H1 (cell line): ENCODE measurements around the gene MAN2A1. TPM values are rescaled to one million over a fixed set of nuclear protein-coding genes. Genes with fewer than 3 reads are reported as not detected.
A peak's percentile ranks its signal among the peaks of the same experiment; 100 is the strongest.

Experiments used
- CTCF ChIA-PET: fragments of 300-600 bp; sonication (Branson Sonifier 250); formaldehyde crosslinking; loops from one replicate; lab custom pipeline; 2021; ENCODE audit not compliant: partially characterized antibody; lab: Charles Lee
- POLR2A ChIA-PET: fragments of 300-600 bp; sonication (Branson Sonifier 250); formaldehyde crosslinking; loops from one replicate; lab custom pipeline; 2021; ENCODE audit warnings: inconsistent platforms; ENCODE audit not compliant: partially characterized antibody; lab: Charles Lee
- DNase-seq, 2 experiments: peaks; one replicate each; pipeline versions ENCODE4 v3.0.0 to v3.0.0-alpha.2; 2010 to 2022; ENCODE audit warnings: low spot score in 2 of 2, low read depth in 1 of 2, mixed read lengths in 1 of 2
- FAIRE-seq: peaks from 2 replicates; lab custom pipeline; 2011; peaks lifted over from hg19 to GRCh38; lab: Jason Lieb, UNC
- H2AFZ ChIP-seq: 2 replicates; pipeline ENCODE4 v1.8.1; 2012; ENCODE audit warnings: low read length, inconsistent platforms
- H2AK5ac ChIP-seq: 2 replicates; pipeline ENCODE4 v1.6.1; 2013; ENCODE audit warnings: low read depth, low read length
- H2BK120ac ChIP-seq: replicated peaks from 2 replicates; pipeline ENCODE3; 2013; ENCODE audit warnings: low read depth, low read length, inconsistent platforms
- H2BK12ac ChIP-seq: 2 replicates; pipeline ENCODE4 v1.6.1; 2013; ENCODE audit warnings: low read depth, low read length
- H2BK15ac ChIP-seq: 2 replicates; pipeline ENCODE4 v1.6.1; 2013; ENCODE audit warnings: low read length
- H2BK20ac ChIP-seq: 2 replicates; pipeline ENCODE4 v1.6.1; 2013; ENCODE audit warnings: low read length
- H2BK5ac ChIP-seq: 2 replicates; pipeline ENCODE4 v1.6.1; 2013; ENCODE audit warnings: low read depth, low read length
- H3K14ac ChIP-seq: 2 replicates; pipeline ENCODE4 v1.6.1; 2013; ENCODE audit warnings: inconsistent platforms; ENCODE audit not compliant: insufficient read length
- H3K18ac ChIP-seq: 2 replicates; pipeline ENCODE4 v1.6.1; 2013; ENCODE audit warnings: low read length; ENCODE audit errors: extremely low read depth
- H3K23ac ChIP-seq: 2 replicates; pipeline ENCODE4 v1.6.1; 2013; ENCODE audit warnings: inconsistent platforms; ENCODE audit not compliant: insufficient read length
- H3K23me2 ChIP-seq: 2 replicates; pipeline ENCODE4 v1.6.1; 2013; ENCODE audit warnings: low read depth, low read length
- H3K27ac ChIP-seq: 2 replicates; pipeline ENCODE4 v1.6.1; 2011; ENCODE audit warnings: low read depth, low read length, inconsistent platforms
- H3K27me3 ChIP-seq, 4 experiments: replicated peaks in 1 of 4; 1 replicate in 1 of 4; 2 replicates in 3 of 4; pipeline versions ENCODE4 v1.6.1 to v1.8.1; 2011 to 2013; ENCODE audit warnings: low read length in 3 of 4, mild to moderate bottlenecking in 3 of 4, inconsistent platforms in 2 of 4, mixed read lengths in 2 of 4, moderate library complexity in 1 of 4; ENCODE audit not compliant: control insufficient read depth in 3 of 4, insufficient read depth in 3 of 4; ENCODE audit errors: extremely low read depth in 1 of 4
- H3K36me3 ChIP-seq, 4 experiments: 2 replicates each; pipeline versions ENCODE4 v1.6.1 to v1.8.1; 2011 to 2013; ENCODE audit warnings: mild to moderate bottlenecking in 4 of 4, low read length in 3 of 4, moderate library complexity in 2 of 4, control low read depth in 1 of 4, inconsistent platforms in 1 of 4; ENCODE audit not compliant: insufficient read depth in 4 of 4, control insufficient read depth in 2 of 4
- H3K4ac ChIP-seq: replicated peaks from 2 replicates; pipeline ENCODE3; 2013; ENCODE audit warnings: low read length, low read depth, mixed read lengths, inconsistent platforms; ENCODE audit not compliant: insufficient read length
- H3K4me1 ChIP-seq, 4 experiments: replicated peaks in 1 of 4; 1 replicate in 1 of 4; 2 replicates in 3 of 4; pipeline versions ENCODE4 v1.6.1 to v1.8.1; 2011 to 2013; ENCODE audit warnings: low read length in 3 of 4, inconsistent platforms in 2 of 4, mixed read lengths in 1 of 4; ENCODE audit not compliant: insufficient read depth in 4 of 4, control insufficient read depth in 3 of 4
- H3K4me2 ChIP-seq, 2 experiments: 2 replicates each; pipeline versions ENCODE4 v1.6.1 to v1.8.1; 2011 to 2013; ENCODE audit warnings: low read depth in 2 of 2, low read length in 2 of 2, control low read depth in 1 of 2, inconsistent platforms in 1 of 2, mild to moderate bottlenecking in 1 of 2; ENCODE audit not compliant: insufficient read depth in 1 of 2
- H3K4me3 ChIP-seq, 4 experiments: fragments of 200-600, 300-600 bp in 1 of 4; sonication (generic), shearing (Covaris generic), sonication (Bioruptor Twin) in 1 of 4; 2 replicates each; pipeline versions ENCODE4 v1.5.1 to v1.8.1; 2011 to 2016; ENCODE audit warnings: low read length in 4 of 4, low read depth in 3 of 4, control low read depth in 2 of 4, inconsistent platforms in 2 of 4, mild to moderate bottlenecking in 2 of 4, mixed read lengths in 1 of 4, moderate library complexity in 1 of 4; ENCODE audit not compliant: insufficient read depth in 2 of 4; ENCODE audit errors: extremely low read depth in 1 of 4
- H3K56ac ChIP-seq: replicated peaks from 2 replicates; pipeline ENCODE3; 2013; ENCODE audit warnings: low read depth, mild to moderate bottlenecking, mixed read lengths, low read length, inconsistent platforms; ENCODE audit not compliant: insufficient read length
- H3K79me1 ChIP-seq: 2 replicates; pipeline ENCODE4 v1.6.1; 2013; ENCODE audit warnings: low read depth, low read length, control low read depth
- H3K79me2 ChIP-seq, 2 experiments: 2 replicates each; pipeline versions ENCODE4 v1.6.1 to v1.8.1; 2012 to 2013; ENCODE audit warnings: low read length in 2 of 2, mild to moderate bottlenecking in 2 of 2, inconsistent platforms in 1 of 2; ENCODE audit not compliant: insufficient read depth in 2 of 2, control insufficient read depth in 1 of 2
- H3K9ac ChIP-seq, 4 experiments: replicated peaks in 1 of 4; 1 replicate in 1 of 4; 2 replicates in 3 of 4; pipeline versions ENCODE4 v1.6.1 to v1.8.1; 2011 to 2013; ENCODE audit warnings: low read depth in 3 of 4, low read length in 3 of 4, control low read depth in 2 of 4, mild to moderate bottlenecking in 2 of 4, moderate library complexity in 2 of 4, inconsistent platforms in 1 of 4; ENCODE audit errors: extremely low read depth in 1 of 4
- H3K9me3 ChIP-seq, 2 experiments: 2 replicates each; pipeline versions ENCODE4 v1.6.1 to v1.8.1; 2012 to 2013; ENCODE audit warnings: mild to moderate bottlenecking in 2 of 2, moderate library complexity in 2 of 2, control low read depth in 1 of 2, inconsistent platforms in 1 of 2, low read depth in 1 of 2, low read length in 1 of 2, mixed read lengths in 1 of 2; ENCODE audit not compliant: insufficient read depth in 2 of 2
- H4K20me1 ChIP-seq, 2 experiments: replicated peaks in 1 of 2; 2 replicates each; pipeline versions ENCODE3 to v1.8.1; 2011 to 2013; ENCODE audit warnings: inconsistent platforms in 2 of 2, low read length in 2 of 2, mild to moderate bottlenecking in 1 of 2; ENCODE audit not compliant: insufficient read depth in 2 of 2, control insufficient read depth in 1 of 2
- H4K5ac ChIP-seq: 2 replicates; pipeline ENCODE4 v1.6.1; 2013; ENCODE audit warnings: low read length, low read depth, mixed read lengths, inconsistent platforms; ENCODE audit not compliant: insufficient read length
- H4K8ac ChIP-seq: 2 replicates; pipeline ENCODE4 v1.8.0; 2013; ENCODE audit warnings: mild to moderate bottlenecking, moderate library complexity, low read length, inconsistent platforms; ENCODE audit not compliant: insufficient read depth; ENCODE audit errors: extremely low read depth
- H4K91ac ChIP-seq: replicated peaks from 2 replicates; pipeline ENCODE3; 2013; ENCODE audit warnings: low read length, mixed read lengths, inconsistent platforms; ENCODE audit not compliant: insufficient read length
- BACH1 ChIP-seq: IDR thresholded peaks from 2 replicates; pipeline ENCODE4 v1.6.1; 2012; ENCODE audit warnings: low read length, improper control_type of control experiment
- EGR1 ChIP-seq: IDR thresholded peaks from 2 replicates; pipeline ENCODE4 v1.6.1; 2011; ENCODE audit warnings: low read depth, low read length, borderline replicate concordance
- HDAC2 ChIP-seq, 2 experiments: fragments of 300-600 bp in 1 of 2; sonication (generic) in 1 of 2; IDR thresholded peaks; 2 replicates each; pipeline ENCODE4 v1.6.1; 2011 to 2012; ENCODE audit warnings: low read depth in 2 of 2, low read length in 2 of 2, mild to moderate bottlenecking in 2 of 2, moderate library complexity in 2 of 2, borderline replicate concordance in 1 of 2, inconsistent platforms in 1 of 2
- NANOG ChIP-seq: IDR thresholded peaks from 2 replicates; pipeline ENCODE4 v1.6.1; 2011; ENCODE audit warnings: low read length, low read depth, mild to moderate bottlenecking, inconsistent platforms; ENCODE audit not compliant: insufficient read depth, poor library complexity, severe bottlenecking
- RBBP5 ChIP-seq: IDR thresholded peaks from 2 replicates; pipeline ENCODE4 v1.7.1; 2012; ENCODE audit warnings: low read depth, mild to moderate bottlenecking, inconsistent platforms, low read length, moderate library complexity, borderline replicate concordance
- RNF2 ChIP-seq: fragments of 200-900, 300-1000 bp; sonication (generic); IDR thresholded peaks from 2 replicates; pipeline ENCODE4 v1.7.1; 2016; ENCODE audit warnings: borderline replicate concordance, low read depth, mild to moderate bottlenecking, antibody characterized with exemption, low read length; ENCODE audit not compliant: poor library complexity, severe bottlenecking; ENCODE audit errors: missing control alignments
- RXRA ChIP-seq: IDR thresholded peaks from 2 replicates; pipeline ENCODE4 v1.6.1; 2011; ENCODE audit warnings: low read depth, mild to moderate bottlenecking, low read length, moderate library complexity; ENCODE audit not compliant: insufficient read depth
- SP1 ChIP-seq: IDR thresholded peaks from 2 replicates; pipeline ENCODE4 v1.6.1; 2011; ENCODE audit warnings: low read depth, low read length
- TCF12 ChIP-seq: IDR thresholded peaks from 2 replicates; pipeline ENCODE4 v1.6.1; 2011; ENCODE audit warnings: low read depth, mild to moderate bottlenecking, low read length
- YY1 ChIP-seq: IDR thresholded peaks from 2 replicates; pipeline ENCODE4 v1.6.1; 2011; ENCODE audit warnings: low read depth, mild to moderate bottlenecking, low read length
- WGBS, 2 experiments: shearing (Covaris generic) in 1 of 2; methylation state at CpG; one replicate each; pipeline versions ENCODE4 v1.1.6 to v1.1.7; 2013 to 2015; ENCODE audit warnings: low lambda C conversion rate in 2 of 2, mixed read lengths in 2 of 2, inconsistent platforms in 1 of 2, low coverage in 1 of 2, missing lambda C conversion rate in 1 of 2; ENCODE audit not compliant: insufficient replicate concordance in 2 of 2, insufficient coverage in 1 of 2, insufficient read length in 1 of 2; ENCODE audit errors: extremely low coverage in 1 of 2, missing lambda C conversion rate in 1 of 2; 5-methylcytosine and 5-hydroxymethylcytosine counted together
- polyA plus RNA-seq, 7 experiments: library from polyadenylated mRNA; depleted of rRNA in 3 of 7; stranded (reverse) in 5 of 7; unstranded in 2 of 7; fragments of >200 nt in 5 of 7; fragments of 200-250 nt in 2 of 7; gene quantifications; 1 replicate in 5 of 7; 2 replicates in 1 of 7; 4 replicates in 1 of 7; pipeline versions ENCODE4 v1.2.1 to v1.2.3, GENCODE V29; 2011 to 2013; ENCODE audit warnings: missing spikeins in 2 of 7, mixed read lengths in 2 of 7
- total RNA-seq: library from RNA; stranded (reverse); fragmentation: NEBNext Ultra II Directional; extraction: Animal tissue kit (Norgen Biotek cat#: 25700); gene quantifications from 2 replicates; pipeline ENCODE4 v1.2.1, GENCODE V29; 2021

The MAN2A1 gene
- total and polyA plus RNA-seq, 2 of the 8 experiments (the other 6 are each of a cell fraction or from before 2014, with no cell fraction given) = 29.1 to 102 TPM

- Histone ChIP-seq H3K27me3 (no peaks in the 10 kb centered on the region), H2AK5ac (no peak overlapping the region), H4K20me1 (no peaks in the 10 kb centered on the region), H3K23ac (no peak overlapping the region), H3K9ac (no peak overlapping the region), H3K23me2 (no peaks in the 10 kb centered on the region), H2BK15ac (no peak overlapping the region), H3K79me1 (no peaks in the 10 kb centered on the region), H3K4ac (no peak overlapping the region), H2BK5ac (no peak overlapping the region), H2BK120ac (no peak overlapping the region), H3K18ac (no peak overlapping the region), H4K8ac (no peak overlapping the region), H4K91ac (no peak overlapping the region), H3K56ac (no peak overlapping the region), H3K9me3 (peaks cover 0 to 4% of the 10 kb centered on the region in 2 experiments; a peak in 1 of 4 replicates), H3K4me3 (peak overlapping the region in 1 of 4 experiments; percentile 18; a peak in 1 of 8 replicates), H2BK12ac (no peak overlapping the region), H4K5ac (peak overlapping the region; percentile 13), H3K79me2 (no peaks in the 10 kb centered on the region), H2AFZ (no peak overlapping the region), H3K4me1 (peaks cover 0 to 18% (median 15%) of the 10 kb centered on the region in 4 experiments; a peak in 5 of 7 replicates), H3K4me2 (peak overlapping the region; percentile 36 to 46; a peak in 3 of 4 replicates), H2BK20ac (no peak overlapping the region), H3K36me3 (peaks cover 0 to 28% (median 12%) of the 10 kb centered on the region in 4 experiments; a peak in 3 of 8 replicates), H3K14ac (no peak overlapping the region), H3K27ac (0 out of 2 replicates have a peak overlapping the region, but pooled peaks have one; percentile 3)
- 9% methylated on average over 1 of the region's 1 CpG; no CpG with 5 or more reads in 1 of the 2 experiments for WGBS, 2 experiments
- DNase-seq (no peak), FAIRE-seq (peak; percentile 39)
- CTCF ChIA-PET = no interaction called here
- POLR2A ChIA-PET = interaction anchor here (1.6 kb wide), 1 partner anchor 9 kb away, joined by 3 read pairs; no protein-coding TSS in a partner anchor
- TF ChIP-seq NANOG = peak; percentile 13
- TF ChIP-seq RXRA = no peak
- 0 out of 2 replicates have a peak, but pooled peaks have one; percentile 13 for TF ChIP-seq SP1
- no peak for TF ChIP-seq RBBP5
- no peak for TF ChIP-seq BACH1
- no peak for TF ChIP-seq EGR1
- TF ChIP-seq RNF2 = no peak
- no peak for TF ChIP-seq YY1
- 0 out of 4 replicates have a peak, but pooled peaks of 1 of the 2 experiments have one; percentile 17 for TF ChIP-seq HDAC2 (IDR thresholded peaks at IDR 0.05; ENCODE audit: borderline replicate concordance in 1 of 2, low read depth in 2 of 2, low read length in 2 of 2)
- TF ChIP-seq TCF12 = 0 out of 2 replicates have a peak, but pooled peaks have one; percentile 14
Measured at GRCh38 chr5:109838157-109838556, 148.4 kb downstream of the MAN2A1 start.
